ENCODE results near the gene POLE2.
"Not testable (repeated sequence)": the region's sequence is repeated elsewhere in the genome, so short reads cannot be mapped to it uniquely, and the experiment has no call there.

The POLE2 gene, protein sequence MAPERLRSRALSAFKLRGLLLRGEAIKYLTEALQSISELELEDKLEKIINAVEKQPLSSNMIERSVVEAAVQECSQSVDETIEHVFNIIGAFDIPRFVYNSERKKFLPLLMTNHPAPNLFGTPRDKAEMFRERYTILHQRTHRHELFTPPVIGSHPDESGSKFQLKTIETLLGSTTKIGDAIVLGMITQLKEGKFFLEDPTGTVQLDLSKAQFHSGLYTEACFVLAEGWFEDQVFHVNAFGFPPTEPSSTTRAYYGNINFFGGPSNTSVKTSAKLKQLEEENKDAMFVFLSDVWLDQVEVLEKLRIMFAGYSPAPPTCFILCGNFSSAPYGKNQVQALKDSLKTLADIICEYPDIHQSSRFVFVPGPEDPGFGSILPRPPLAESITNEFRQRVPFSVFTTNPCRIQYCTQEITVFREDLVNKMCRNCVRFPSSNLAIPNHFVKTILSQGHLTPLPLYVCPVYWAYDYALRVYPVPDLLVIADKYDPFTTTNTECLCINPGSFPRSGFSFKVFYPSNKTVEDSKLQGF

DNA sequence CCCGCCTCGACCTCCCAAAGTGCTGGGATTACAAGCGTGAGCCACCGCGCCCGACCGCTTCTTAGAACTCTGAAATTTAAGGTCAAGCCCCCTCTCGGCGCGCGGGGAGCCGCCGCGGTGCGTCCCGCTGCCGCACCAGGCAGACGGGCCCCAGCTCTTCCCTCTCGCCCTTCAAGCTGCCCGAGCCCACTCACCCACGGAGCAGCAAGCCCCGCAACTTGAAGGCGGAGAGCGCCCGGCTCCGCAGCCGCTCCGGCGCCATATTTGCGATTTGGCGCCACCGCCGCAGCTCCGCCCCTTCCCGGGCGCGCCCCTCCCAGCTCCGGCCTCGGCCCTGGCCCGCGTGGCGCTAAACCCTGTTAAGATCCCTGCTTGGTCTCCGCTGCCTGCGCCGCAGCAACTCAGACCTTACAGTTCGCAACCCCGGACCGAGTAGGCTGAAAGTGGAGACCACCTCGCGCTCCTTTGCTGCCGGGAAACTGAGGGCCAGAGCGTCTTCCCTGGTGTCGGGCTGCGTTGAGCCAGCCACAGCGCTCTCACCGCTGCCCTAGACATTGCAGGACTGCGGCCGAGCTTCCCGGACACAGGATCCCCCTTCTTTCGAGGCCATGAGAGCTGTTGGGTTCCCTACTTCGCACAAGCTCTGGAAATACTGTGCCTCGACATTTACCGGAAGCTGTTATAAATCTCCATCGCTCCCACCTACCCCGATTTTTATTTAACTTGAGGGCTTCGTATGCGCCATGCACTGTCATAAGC, at the start of gene POLE2:
TSS of gene POLE2 (minus strand) at position 273 of the 759 bp plus-strand sequence. CDS start at position 262, 11 bp downstream.
- Histone ChIP-seq H3K36me3 (ENCODE audit: control insufficient read depth in 2 of 2, insufficient read depth in 2 of 2, low read length in 2 of 2) (no peaks in the 10 kb centered on the region), H3K4me1 (ENCODE audit: control insufficient read depth in 2 of 2, insufficient read depth in 2 of 2, low read length in 2 of 2) (peaks cover 6 to 12% of the 10 kb centered on the region in 2 donors), H3K9me3 (ENCODE audit: control insufficient read depth in 2 of 2, low read length in 2 of 2) (no peaks in the 10 kb centered on the region), H3K4me3 (ENCODE audit: low read length in 2 of 2) (peak within 1 kb of the TSS; percentile 67 to 79), H3K27me3 (ENCODE audit: control insufficient read depth in 2 of 2, insufficient read depth in 2 of 2, low read length in 2 of 2) (no peaks in the 10 kb centered on the region), H3K27ac (ENCODE audit: low read depth in 2 of 2, low read length in 2 of 2) (peak within 1 kb of the TSS; percentile 65 to 68), H3K9ac (ENCODE audit: low read depth in 1 of 2, low read length in 2 of 2) (peak within 1 kb of the TSS; percentile 49 to 71)

DNA sequence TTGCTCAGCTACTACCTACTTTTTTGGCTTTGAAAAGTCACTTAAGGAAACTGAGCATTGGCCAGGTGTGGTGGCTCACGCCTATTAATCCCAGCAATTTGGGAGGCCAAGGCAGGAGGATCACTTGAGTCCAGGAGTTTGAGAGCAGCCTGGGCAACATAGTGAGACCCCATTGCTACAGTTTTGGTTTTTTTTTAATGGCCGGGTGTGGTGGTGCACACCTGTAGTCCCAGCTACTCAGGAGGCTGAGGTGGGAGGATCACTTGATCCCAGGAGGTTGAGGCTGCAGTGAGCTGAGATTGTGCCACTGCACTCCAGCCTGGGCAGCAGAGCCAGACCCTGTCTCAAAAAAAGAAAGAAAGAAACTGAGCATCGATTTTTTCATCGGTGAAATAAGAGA, 47.7 kb upstream of the POLE2 start:
- H3K27ac ChIP-seq (ENCODE audit: low read depth in 2 of 2, low read length in 2 of 2); H3K4me3 ChIP-seq (ENCODE audit: low read length in 2 of 2); H3K27me3 ChIP-seq (ENCODE audit: control insufficient read depth in 2 of 2, insufficient read depth in 2 of 2, low read length in 2 of 2); H3K9me3 ChIP-seq (ENCODE audit: control insufficient read depth in 2 of 2, low read length in 2 of 2); H3K4me1 ChIP-seq (ENCODE audit: control insufficient read depth in 2 of 2, insufficient read depth in 2 of 2, low read length in 2 of 2); H3K9ac ChIP-seq (ENCODE audit: low read depth in 1 of 2, low read length in 2 of 2); H3K36me3 ChIP-seq (ENCODE audit: control insufficient read depth in 2 of 2, insufficient read depth in 2 of 2, low read length in 2 of 2): not testable (repeated sequence)

DNA sequence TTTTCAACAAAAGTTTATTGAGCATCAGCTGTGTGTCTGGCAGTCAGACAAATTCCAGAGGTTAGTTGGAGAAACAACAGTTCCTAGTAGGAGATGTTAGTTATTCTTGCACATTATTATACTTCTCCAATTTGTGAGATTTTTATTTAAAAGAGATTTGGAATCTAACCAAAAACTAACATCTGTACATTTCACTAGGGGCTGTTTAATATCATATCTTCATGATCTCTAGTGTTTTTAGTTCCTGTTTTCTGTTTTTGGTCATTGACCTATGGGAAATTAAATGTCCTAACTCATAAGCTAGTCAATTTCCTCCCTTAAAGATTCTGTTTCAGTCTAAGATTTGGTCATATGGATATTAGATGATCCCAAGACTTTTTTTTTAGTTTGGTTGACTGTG, 45.8 kb upstream of the POLE2 start:
- Histone ChIP-seq H3K9me3 (ENCODE audit: control insufficient read depth in 2 of 2, low read length in 2 of 2) (no peaks in the 10 kb centered on the region), H3K27ac (ENCODE audit: low read depth in 2 of 2, low read length in 2 of 2) (no peak overlapping the region), H3K4me1 (ENCODE audit: control insufficient read depth in 2 of 2, insufficient read depth in 2 of 2, low read length in 2 of 2) (no peaks in the 10 kb centered on the region), H3K4me3 (ENCODE audit: low read length in 2 of 2) (no peak overlapping the region), H3K9ac (ENCODE audit: low read depth in 1 of 2, low read length in 2 of 2) (no peak overlapping the region), H3K27me3 (ENCODE audit: control insufficient read depth in 2 of 2, insufficient read depth in 2 of 2, low read length in 2 of 2) (no peaks in the 10 kb centered on the region), H3K36me3 (ENCODE audit: control insufficient read depth in 2 of 2, insufficient read depth in 2 of 2, low read length in 2 of 2) (peaks cover 0 to 2% of the 10 kb centered on the region in 2 donors)

DNA sequence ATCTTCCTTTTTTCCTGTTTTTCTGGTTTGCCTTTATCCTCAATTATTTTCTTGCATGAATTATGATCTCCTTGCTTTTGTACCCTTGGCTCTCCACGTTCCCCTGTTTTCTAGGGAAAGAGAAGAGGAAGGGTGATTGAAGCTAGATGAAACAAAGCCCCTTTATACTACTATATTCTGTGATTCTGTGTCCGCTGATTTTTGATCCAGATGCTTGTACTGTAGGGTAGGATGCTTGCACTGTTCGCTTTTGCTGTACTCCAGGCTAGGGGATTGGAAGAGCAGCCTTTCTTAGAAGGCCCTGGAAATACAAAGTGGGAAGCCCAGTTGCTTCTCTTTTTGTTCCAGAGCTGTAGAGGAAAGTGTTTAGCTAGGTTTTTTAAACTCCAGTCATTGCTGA, 44.9 kb upstream of the POLE2 start:
- Histone ChIP-seq H3K4me3 (ENCODE audit: low read length in 2 of 2) (no peak overlapping the region), H3K9ac (ENCODE audit: low read depth in 1 of 2, low read length in 2 of 2) (no peak overlapping the region), H3K4me1 (ENCODE audit: control insufficient read depth in 2 of 2, insufficient read depth in 2 of 2, low read length in 2 of 2) (no peaks in the 10 kb centered on the region), H3K27me3 (ENCODE audit: control insufficient read depth in 2 of 2, insufficient read depth in 2 of 2, low read length in 2 of 2) (no peaks in the 10 kb centered on the region), H3K27ac (ENCODE audit: low read depth in 2 of 2, low read length in 2 of 2) (no peak overlapping the region), H3K36me3 (ENCODE audit: control insufficient read depth in 2 of 2, insufficient read depth in 2 of 2, low read length in 2 of 2) (peaks cover 0 to 2% of the 10 kb centered on the region in 2 donors), H3K9me3 (ENCODE audit: control insufficient read depth in 2 of 2, low read length in 2 of 2) (no peaks in the 10 kb centered on the region)

DNA sequence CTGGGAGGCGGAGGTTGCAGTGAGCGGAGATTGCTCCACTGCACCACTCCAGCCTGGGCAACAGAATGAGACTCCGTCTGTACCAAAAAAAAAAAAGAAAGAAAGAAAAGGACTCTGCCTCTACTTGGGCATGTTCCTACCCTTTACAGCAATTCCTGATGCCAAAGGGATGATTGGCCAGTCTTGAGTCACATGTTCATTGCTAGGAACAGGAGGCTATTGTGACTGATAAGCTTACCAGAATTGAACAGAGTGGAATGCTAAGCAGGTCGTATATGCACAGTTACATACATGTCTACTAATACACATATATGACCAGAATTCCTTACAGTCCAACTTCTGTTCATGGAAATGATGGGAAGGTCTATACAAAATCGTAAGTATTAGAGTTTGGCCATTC, 39.2 kb upstream of the POLE2 start:
- Histone ChIP-seq H3K4me3 (ENCODE audit: low read length in 2 of 2) (no peak overlapping the region), H3K27me3 (ENCODE audit: control insufficient read depth in 2 of 2, insufficient read depth in 2 of 2, low read length in 2 of 2) (no peaks in the 10 kb centered on the region), H3K36me3 (ENCODE audit: control insufficient read depth in 2 of 2, insufficient read depth in 2 of 2, low read length in 2 of 2) (peaks cover 3 to 11% of the 10 kb centered on the region in 2 donors), H3K9me3 (ENCODE audit: control insufficient read depth in 2 of 2, low read length in 2 of 2) (no peaks in the 10 kb centered on the region), H3K4me1 (ENCODE audit: control insufficient read depth in 2 of 2, insufficient read depth in 2 of 2, low read length in 2 of 2) (no peaks in the 10 kb centered on the region), H3K9ac (ENCODE audit: low read depth in 1 of 2, low read length in 2 of 2) (no peak overlapping the region), H3K27ac (ENCODE audit: low read depth in 2 of 2, low read length in 2 of 2) (no peak overlapping the region)

DNA sequence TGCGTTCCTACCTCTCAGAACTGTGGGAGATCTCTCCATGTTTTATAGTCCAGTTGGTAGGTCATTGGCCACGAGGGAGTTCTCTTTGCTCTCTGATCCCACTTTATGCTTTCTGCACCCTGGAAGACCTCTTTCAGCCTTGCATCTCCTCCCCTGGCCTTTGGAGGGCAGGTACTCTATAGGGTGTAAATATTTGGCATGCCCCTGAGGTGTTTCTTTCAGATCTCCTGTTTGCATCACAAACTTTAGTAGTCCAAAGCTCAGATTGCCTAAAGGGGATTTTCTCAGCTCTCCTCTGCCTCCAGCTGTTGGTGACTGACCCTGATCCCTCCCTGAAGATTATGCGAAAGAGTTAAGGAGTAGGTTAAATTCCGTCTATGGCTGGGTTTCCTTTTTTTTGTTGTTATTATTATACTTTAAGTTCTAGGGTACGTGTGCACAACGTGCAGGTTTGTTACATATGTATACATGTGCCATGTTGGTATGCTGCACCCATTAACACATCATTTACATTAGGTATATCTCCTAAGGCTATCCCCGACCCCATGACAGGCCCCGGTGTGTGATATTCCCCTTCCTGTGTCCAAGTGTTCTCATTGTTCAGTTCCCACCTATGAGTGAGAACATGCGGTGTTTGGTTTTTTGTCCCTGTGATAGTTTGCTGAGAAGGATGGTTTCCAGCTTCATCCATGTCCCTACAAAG, 33.9 kb upstream of the POLE2 start:
- H3K9me3 ChIP-seq (ENCODE audit: control insufficient read depth in 2 of 2, low read length in 2 of 2); H3K9ac ChIP-seq (ENCODE audit: low read depth in 1 of 2, low read length in 2 of 2); H3K4me3 ChIP-seq (ENCODE audit: low read length in 2 of 2); H3K27ac ChIP-seq (ENCODE audit: low read depth in 2 of 2, low read length in 2 of 2); H3K4me1 ChIP-seq (ENCODE audit: control insufficient read depth in 2 of 2, insufficient read depth in 2 of 2, low read length in 2 of 2); H3K27me3 ChIP-seq (ENCODE audit: control insufficient read depth in 2 of 2, insufficient read depth in 2 of 2, low read length in 2 of 2): not testable (repeated sequence)
- peaks cover 5 to 11% of the 10 kb centered on the region in 2 donors for H3K36me3 ChIP-seq (ENCODE audit: control insufficient read depth in 2 of 2, insufficient read depth in 2 of 2, low read length in 2 of 2)

DNA sequence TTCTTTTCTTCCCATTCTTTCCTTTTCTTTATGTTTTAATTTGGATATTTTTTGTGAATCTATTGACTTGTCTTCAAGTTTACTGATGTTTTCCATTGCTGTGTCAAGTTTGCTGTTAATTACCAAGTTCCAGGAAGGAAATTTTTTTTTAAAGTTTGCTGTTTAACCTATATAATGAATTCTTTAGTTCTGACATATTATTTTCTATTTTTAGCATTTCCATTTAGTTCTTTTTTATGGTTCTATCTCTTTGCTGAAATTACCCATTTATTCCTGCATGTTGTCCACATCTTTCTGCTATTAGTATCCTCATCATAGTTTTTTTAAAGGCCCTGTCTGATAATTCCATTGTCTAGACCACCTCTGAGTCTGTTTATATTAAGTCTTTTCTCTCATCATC, 32.7 kb upstream of the POLE2 start:
- Histone ChIP-seq H3K4me3 (ENCODE audit: low read length in 2 of 2) (no peak overlapping the region), H3K27ac (ENCODE audit: low read depth in 2 of 2, low read length in 2 of 2) (no peak overlapping the region), H3K27me3 (ENCODE audit: control insufficient read depth in 2 of 2, insufficient read depth in 2 of 2, low read length in 2 of 2) (no peaks in the 10 kb centered on the region), H3K4me1 (ENCODE audit: control insufficient read depth in 2 of 2, insufficient read depth in 2 of 2, low read length in 2 of 2) (no peaks in the 10 kb centered on the region), H3K9ac (ENCODE audit: low read depth in 1 of 2, low read length in 2 of 2) (no peak overlapping the region), H3K9me3 (ENCODE audit: control insufficient read depth in 2 of 2, low read length in 2 of 2) (no peaks in the 10 kb centered on the region), H3K36me3 (ENCODE audit: control insufficient read depth in 2 of 2, insufficient read depth in 2 of 2, low read length in 2 of 2) (peaks cover 2% of the 10 kb centered on the region in 2 donors)

DNA sequence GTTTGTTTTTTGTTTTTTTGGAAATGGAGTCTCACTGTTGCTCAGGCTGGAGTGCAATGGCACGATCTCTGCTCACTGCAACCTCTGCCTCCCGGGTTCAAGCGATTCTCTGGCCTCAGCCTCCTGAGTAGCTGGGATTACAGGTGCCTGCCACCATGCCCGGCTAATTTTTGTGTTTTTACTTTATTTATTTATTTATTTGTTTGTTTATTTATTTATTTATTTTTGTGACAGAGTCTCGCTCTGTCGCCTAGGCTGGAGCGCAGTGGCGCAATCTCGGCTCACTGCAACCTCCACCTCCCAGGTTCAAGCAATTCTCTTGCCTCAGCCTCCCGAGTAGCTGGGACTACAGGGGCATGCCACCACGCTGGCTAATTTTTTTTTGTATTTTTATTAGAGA, 23.0 kb upstream of the POLE2 start:
- not testable (repeated sequence) for H3K9ac ChIP-seq (ENCODE audit: low read depth in 1 of 2, low read length in 2 of 2); H3K4me1 ChIP-seq (ENCODE audit: control insufficient read depth in 2 of 2, insufficient read depth in 2 of 2, low read length in 2 of 2); H3K9me3 ChIP-seq (ENCODE audit: control insufficient read depth in 2 of 2, low read length in 2 of 2); H3K27me3 ChIP-seq (ENCODE audit: control insufficient read depth in 2 of 2, insufficient read depth in 2 of 2, low read length in 2 of 2); H3K27ac ChIP-seq (ENCODE audit: low read depth in 2 of 2, low read length in 2 of 2); H3K4me3 ChIP-seq (ENCODE audit: low read length in 2 of 2); H3K36me3 ChIP-seq (ENCODE audit: control insufficient read depth in 2 of 2, insufficient read depth in 2 of 2, low read length in 2 of 2)

DNA sequence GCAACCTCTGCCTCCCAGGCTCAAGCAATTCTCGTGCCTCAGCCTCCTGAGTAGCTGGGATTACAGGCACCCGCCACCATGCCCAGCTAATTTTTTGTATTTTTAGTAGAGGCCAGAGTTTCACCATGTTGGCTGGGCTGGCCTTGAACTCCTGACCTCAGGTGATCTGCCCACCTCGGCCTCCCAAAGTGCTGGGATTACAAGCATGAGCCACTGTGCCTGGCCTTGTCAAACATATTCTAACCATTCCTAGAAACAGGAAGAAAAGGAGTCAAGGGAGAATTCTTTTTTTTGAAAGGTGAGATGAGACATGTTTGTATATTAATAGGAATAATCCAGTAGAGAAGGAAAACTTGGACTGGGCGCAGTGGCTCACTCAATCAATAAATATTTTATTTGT, 16.5 kb upstream of the POLE2 start:
- H3K9me3 ChIP-seq (ENCODE audit: control insufficient read depth in 2 of 2, low read length in 2 of 2); H3K36me3 ChIP-seq (ENCODE audit: control insufficient read depth in 2 of 2, insufficient read depth in 2 of 2, low read length in 2 of 2); H3K27ac ChIP-seq (ENCODE audit: low read depth in 2 of 2, low read length in 2 of 2); H3K4me3 ChIP-seq (ENCODE audit: low read length in 2 of 2); H3K9ac ChIP-seq (ENCODE audit: low read depth in 1 of 2, low read length in 2 of 2); H3K27me3 ChIP-seq (ENCODE audit: control insufficient read depth in 2 of 2, insufficient read depth in 2 of 2, low read length in 2 of 2); H3K4me1 ChIP-seq (ENCODE audit: control insufficient read depth in 2 of 2, insufficient read depth in 2 of 2, low read length in 2 of 2): not testable (repeated sequence)

DNA sequence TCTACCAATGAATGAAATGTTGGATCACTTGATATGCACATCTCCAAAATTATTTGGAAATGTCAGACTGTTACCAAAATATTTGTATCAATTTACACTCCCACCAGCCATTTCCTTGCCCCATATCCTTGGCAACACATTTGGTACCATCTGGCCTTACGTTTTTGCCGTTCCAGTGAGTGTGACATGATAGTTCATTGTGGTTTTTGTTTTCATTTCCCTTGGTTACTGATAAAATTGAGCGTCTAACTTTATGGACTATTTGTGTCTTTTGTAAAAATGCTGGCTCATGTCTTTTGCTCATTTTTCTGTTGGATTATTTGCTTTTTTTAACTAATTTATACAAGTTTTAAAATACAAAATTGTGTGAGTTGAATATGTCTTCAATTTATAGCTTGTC, 16.0 kb upstream of the POLE2 start:
- no peak overlapping the region for H3K4me3 ChIP-seq (ENCODE audit: low read length in 2 of 2)
- no peaks in the 10 kb centered on the region for H3K36me3 ChIP-seq (ENCODE audit: control insufficient read depth in 2 of 2, insufficient read depth in 2 of 2, low read length in 2 of 2)
- H3K9me3 ChIP-seq (ENCODE audit: control insufficient read depth in 2 of 2, low read length in 2 of 2): no peaks in the 10 kb centered on the region
- H3K9ac ChIP-seq (ENCODE audit: low read depth in 1 of 2, low read length in 2 of 2): no peak overlapping the region
- no peak overlapping the region for H3K27ac ChIP-seq (ENCODE audit: low read depth in 2 of 2, low read length in 2 of 2)
- no peaks in the 10 kb centered on the region for H3K27me3 ChIP-seq (ENCODE audit: control insufficient read depth in 2 of 2, insufficient read depth in 2 of 2, low read length in 2 of 2)
- H3K4me1 ChIP-seq (ENCODE audit: control insufficient read depth in 2 of 2, insufficient read depth in 2 of 2, low read length in 2 of 2): no peaks in the 10 kb centered on the region
